Ureter (tissue), 1 donor: Measurements from ENCODE around the gene RPRD1A. TPM values are rescaled to one million over a fixed set of nuclear protein-coding genes. Genes with fewer than 3 reads are reported as not detected.
"Not testable (repeated sequence)": the region's sequence is repeated elsewhere in the genome, so short reads cannot be mapped to it uniquely, and the experiment has no call there.

ENCODE experiments used
- DNase-seq: peaks from one replicate; pipeline ENCODE4 v3.0.0-alpha.2; 2020; ENCODE audit warnings: low spot score
- total RNA-seq: library from RNA; stranded (reverse); gene quantifications from one replicate; pipeline ENCODE4 v1.2.4, GENCODE V29; 2023
- donor health status: DM: yes; HTN: yes; CAD: no.

The RPRD1A gene
- total RNA-seq, 1 donor from 2014 or later = 72.2 TPM

- no peak for DNase-seq
Observed at GRCh38 chr18:35971661-35972196, 95.6 kb downstream of the RPRD1A start.

GRCh38 chr18:35969676-35970075, 97.7 kb downstream of the RPRD1A start:
- DNase-seq = no peak

- no peak for DNase-seq
Observed at GRCh38 chr18:35968278-35968880, 99.0 kb downstream of the RPRD1A start.

- DNase-seq = not testable (repeated sequence)
Observed at GRCh38 chr18:35967866-35968265, 99.5 kb downstream of the RPRD1A start.

- DNase-seq = no peak
Observed at GRCh38 chr18:35964319-35964718, 103.0 kb downstream of the RPRD1A start.

GRCh38 chr18:35962320-35962719, 105.0 kb downstream of the RPRD1A start:
- DNase-seq = no peak

GRCh38 chr18:35956226-35956625, 111.1 kb downstream of the RPRD1A start:
- DNase-seq = no peak

- DNase-seq = no peak
Observed at GRCh38 chr18:35953688-35954087, 113.7 kb downstream of the RPRD1A start.

- no peak for DNase-seq
Observed at GRCh38 chr18:35950628-35950982, 116.8 kb downstream of the RPRD1A start.

- peak; percentile 63 for DNase-seq
Observed at GRCh38 chr18:35949903-35950627, 117.3 kb downstream of the RPRD1A start.

GRCh38 chr18:35949090-35949489, 118.3 kb downstream of the RPRD1A start:
- no peak for DNase-seq

GRCh38 chr18:35948080-35948479, 119.3 kb downstream of the RPRD1A start:
- no peak for DNase-seq

GRCh38 chr18:35942661-35943060, 124.7 kb downstream of the RPRD1A start:
- no peak for DNase-seq

GRCh38 chr18:35942133-35942532, 125.2 kb downstream of the RPRD1A start:
- no peak for DNase-seq

- no peak for DNase-seq
Observed at GRCh38 chr18:35941299-35941698, 126.1 kb downstream of the RPRD1A start.

Other genes with a start within 250 kb of the RPRD1A start
- gene SLC39A6, start 61.8 kb upstream of the RPRD1A start, total RNA-seq = 128 TPM
- 111 TPM for gene ELP2, start 62.3 kb upstream of the RPRD1A start, total RNA-seq
- 38.0 TPM for gene MOCOS, start 119.9 kb upstream of the RPRD1A start, total RNA-seq
- 25.7 TPM for gene FHOD3, start 230.2 kb upstream of the RPRD1A start, total RNA-seq